ENCODE results near the gene SLC38A7. TPM values are rescaled to one million over a fixed set of nuclear protein-coding genes. Genes with fewer than 3 reads are reported as not detected.

SLC38A7 gene
- total RNA-seq, 2 experiments from 2014 or later, result 5.3 to 5.6 TPM

- Histone ChIP-seq H3K36me3 (ENCODE audit: insufficient read depth, low read length) (peaks cover 11% of the 10 kb centered on the region), H3K27me3 (ENCODE audit: control insufficient read depth in 1 of 2, insufficient read depth in 2 of 2, low read length in 2 of 2) (no peaks in the 10 kb centered on the region), H3K27ac (ENCODE audit: low read depth in 1 of 2, low read length in 2 of 2) (no peak overlapping the region), H3K4me1 (ENCODE audit: insufficient read depth, low read length) (peaks cover under 1% of the 10 kb centered on the region), H3K4me3 (ENCODE audit: low read length) (no peak overlapping the region), H3K9me3 (ENCODE audit: control insufficient read depth in 1 of 2, insufficient read depth in 1 of 2, low read length in 2 of 2) (no peaks in the 10 kb centered on the region)
- Mint-ChIP-seq H3K4me3 (no peak overlapping the region), H3K9me3 (no peaks in the 10 kb centered on the region), H3K36me3 (ENCODE audit: low read depth) (peaks cover 31% of the 10 kb centered on the region), H3K27me3 (no peaks in the 10 kb centered on the region), H3K4me1 (ENCODE audit: low read depth) (peaks cover 5% of the 10 kb centered on the region), H3K27ac (no peak overlapping the region)
- ChIA-PET POLR2A (no interaction called here), CTCF (no interaction called here)
- TF ChIP-seq, protein P1, sequence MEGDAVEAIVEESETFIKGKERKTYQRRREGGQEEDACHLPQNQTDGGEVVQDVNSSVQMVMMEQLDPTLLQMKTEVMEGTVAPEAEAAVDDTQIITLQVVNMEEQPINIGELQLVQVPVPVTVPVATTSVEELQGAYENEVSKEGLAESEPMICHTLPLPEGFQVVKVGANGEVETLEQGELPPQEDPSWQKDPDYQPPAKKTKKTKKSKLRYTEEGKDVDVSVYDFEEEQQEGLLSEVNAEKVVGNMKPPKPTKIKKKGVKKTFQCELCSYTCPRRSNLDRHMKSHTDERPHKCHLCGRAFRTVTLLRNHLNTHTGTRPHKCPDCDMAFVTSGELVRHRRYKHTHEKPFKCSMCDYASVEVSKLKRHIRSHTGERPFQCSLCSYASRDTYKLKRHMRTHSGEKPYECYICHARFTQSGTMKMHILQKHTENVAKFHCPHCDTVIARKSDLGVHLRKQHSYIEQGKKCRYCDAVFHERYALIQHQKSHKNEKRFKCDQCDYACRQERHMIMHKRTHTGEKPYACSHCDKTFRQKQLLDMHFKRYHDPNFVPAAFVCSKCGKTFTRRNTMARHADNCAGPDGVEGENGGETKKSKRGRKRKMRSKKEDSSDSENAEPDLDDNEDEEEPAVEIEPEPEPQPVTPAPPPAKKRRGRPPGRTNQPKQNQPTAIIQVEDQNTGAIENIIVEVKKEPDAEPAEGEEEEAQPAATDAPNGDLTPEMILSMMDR (IDR thresholded peaks at IDR 0.05), result no peak
- ATAC-seq (ENCODE audit: poor library complexity) (no peak), DNase-seq (no peak)
- intact Hi-C loops (cut with DNase I, micrococcal nuclease), result no loop called here
Observed at GRCh38 chr16:58678269-58678668, 6.3 kb downstream of the SLC38A7 start.

GRCh38 chr16:58670946-58671583 lies 13.5 kb downstream of the SLC38A7 start:
- Mint-ChIP-seq H3K4me3 (no peak overlapping the region), H3K9me3 (no peaks in the 10 kb centered on the region), H3K27ac (no peak overlapping the region), H3K36me3 (ENCODE audit: low read depth) (peaks cover 33% of the 10 kb centered on the region), H3K4me1 (ENCODE audit: low read depth) (no peaks in the 10 kb centered on the region), H3K27me3 (no peaks in the 10 kb centered on the region)
- TF ChIP-seq, protein P1 (IDR thresholded peaks at IDR 0.05), result no peak
- intact Hi-C loops (cut with DNase I, micrococcal nuclease), result no loop called here
- Histone ChIP-seq H3K27me3 (ENCODE audit: control insufficient read depth in 1 of 2, insufficient read depth in 2 of 2, low read length in 2 of 2) (no peaks in the 10 kb centered on the region), H3K36me3 (ENCODE audit: insufficient read depth, low read length) (peaks cover 7% of the 10 kb centered on the region), H3K4me1 (ENCODE audit: insufficient read depth, low read length) (no peaks in the 10 kb centered on the region), H3K9me3 (ENCODE audit: control insufficient read depth in 1 of 2, insufficient read depth in 1 of 2, low read length in 2 of 2) (no peaks in the 10 kb centered on the region), H3K27ac (ENCODE audit: low read depth in 1 of 2, low read length in 2 of 2) (no peak overlapping the region), H3K4me3 (ENCODE audit: low read length) (no peak overlapping the region)
- DNase-seq (no peak), ATAC-seq (ENCODE audit: poor library complexity) (no peak)
- POLR2A ChIA-PET, result interaction anchor here (0.9 kb wide), 1 partner anchor 14 kb away, joined by 3 read pairs; the partner anchor contains the start of gene SLC38A7
- CTCF ChIA-PET, result no interaction called here

DNA sequence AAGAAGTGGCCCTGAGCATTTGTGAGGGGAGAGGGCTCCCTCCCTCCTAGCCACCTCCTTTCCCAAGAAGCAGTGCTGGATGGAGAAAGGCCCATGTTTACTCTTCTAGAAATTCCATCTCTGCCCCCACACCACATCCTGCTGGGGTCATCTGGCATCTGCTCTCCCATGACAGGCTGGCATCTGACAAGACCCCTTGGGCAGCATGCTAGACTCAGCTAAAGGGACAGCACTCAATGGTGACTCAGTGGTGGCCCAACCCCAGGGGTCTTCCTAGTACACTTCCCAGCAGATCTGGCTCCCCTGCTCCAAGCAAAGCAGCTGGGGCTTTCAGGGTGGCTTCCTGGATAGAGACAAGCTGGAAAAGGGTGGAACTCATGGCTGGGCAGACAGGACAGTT lies 14.4 kb downstream of the SLC38A7 start:
- TF ChIP-seq, protein P1 (IDR thresholded peaks at IDR 0.05), result no peak
- Histone ChIP-seq H3K4me1 (ENCODE audit: insufficient read depth, low read length) (no peaks in the 10 kb centered on the region), H3K4me3 (ENCODE audit: low read length) (no peak overlapping the region), H3K9me3 (ENCODE audit: control insufficient read depth in 1 of 2, insufficient read depth in 1 of 2, low read length in 2 of 2) (no peaks in the 10 kb centered on the region), H3K27me3 (ENCODE audit: control insufficient read depth in 1 of 2, insufficient read depth in 2 of 2, low read length in 2 of 2) (no peaks in the 10 kb centered on the region), H3K36me3 (ENCODE audit: insufficient read depth, low read length) (peaks cover 7% of the 10 kb centered on the region), H3K27ac (ENCODE audit: low read depth in 1 of 2, low read length in 2 of 2) (no peak overlapping the region)
- DNase-seq (no peak), ATAC-seq (ENCODE audit: poor library complexity) (no peak)
- H3K36me3 Mint-ChIP-seq (ENCODE audit: low read depth), result peaks cover 28% of the 10 kb centered on the region
- no peaks in the 10 kb centered on the region for H3K4me1 Mint-ChIP-seq (ENCODE audit: low read depth)
- no peak overlapping the region for H3K4me3 Mint-ChIP-seq
- CTCF ChIA-PET, result no interaction called here
- no peaks in the 10 kb centered on the region for H3K9me3 Mint-ChIP-seq
- no peaks in the 10 kb centered on the region for H3K27me3 Mint-ChIP-seq
- H3K27ac Mint-ChIP-seq, result no peak overlapping the region
- intact Hi-C loops (cut with DNase I, micrococcal nuclease), result no loop called here
- POLR2A ChIA-PET, result no interaction called here
